Islet precursor cell (in vitro differentiated cells): ENCODE data around the gene ZNF791.
"Not testable (repeated sequence)": the region's sequence is repeated elsewhere in the genome, so short reads cannot be mapped to it uniquely, and the experiment has no call there.

Experiments
- DNase-seq: peaks from one replicate; pipeline ENCODE4 v3.0.0-alpha.2; 2018

ZNF791 gene

GRCh38 chr19:12668346-12668745, 57.6 kb downstream of the ZNF791 start:
- DNase-seq: no peak

DNA sequence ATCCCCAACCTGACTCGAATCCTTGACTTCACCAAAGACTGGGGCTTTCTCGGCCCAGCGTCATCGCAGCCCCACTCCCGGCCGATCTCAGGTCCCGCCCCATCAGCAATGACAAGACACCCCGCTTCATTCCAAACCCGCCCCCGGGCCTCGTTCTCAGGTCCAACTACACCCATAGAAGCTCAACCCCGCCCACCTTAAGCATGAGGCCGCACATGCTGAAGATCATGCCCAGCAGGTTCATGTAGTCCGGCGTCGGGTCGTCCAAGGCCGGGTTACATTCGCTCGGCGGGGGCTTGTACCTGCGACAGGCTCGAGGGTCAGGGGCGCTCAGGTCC, 58.2 kb downstream of the ZNF791 start:
- no peak for DNase-seq

DNA sequence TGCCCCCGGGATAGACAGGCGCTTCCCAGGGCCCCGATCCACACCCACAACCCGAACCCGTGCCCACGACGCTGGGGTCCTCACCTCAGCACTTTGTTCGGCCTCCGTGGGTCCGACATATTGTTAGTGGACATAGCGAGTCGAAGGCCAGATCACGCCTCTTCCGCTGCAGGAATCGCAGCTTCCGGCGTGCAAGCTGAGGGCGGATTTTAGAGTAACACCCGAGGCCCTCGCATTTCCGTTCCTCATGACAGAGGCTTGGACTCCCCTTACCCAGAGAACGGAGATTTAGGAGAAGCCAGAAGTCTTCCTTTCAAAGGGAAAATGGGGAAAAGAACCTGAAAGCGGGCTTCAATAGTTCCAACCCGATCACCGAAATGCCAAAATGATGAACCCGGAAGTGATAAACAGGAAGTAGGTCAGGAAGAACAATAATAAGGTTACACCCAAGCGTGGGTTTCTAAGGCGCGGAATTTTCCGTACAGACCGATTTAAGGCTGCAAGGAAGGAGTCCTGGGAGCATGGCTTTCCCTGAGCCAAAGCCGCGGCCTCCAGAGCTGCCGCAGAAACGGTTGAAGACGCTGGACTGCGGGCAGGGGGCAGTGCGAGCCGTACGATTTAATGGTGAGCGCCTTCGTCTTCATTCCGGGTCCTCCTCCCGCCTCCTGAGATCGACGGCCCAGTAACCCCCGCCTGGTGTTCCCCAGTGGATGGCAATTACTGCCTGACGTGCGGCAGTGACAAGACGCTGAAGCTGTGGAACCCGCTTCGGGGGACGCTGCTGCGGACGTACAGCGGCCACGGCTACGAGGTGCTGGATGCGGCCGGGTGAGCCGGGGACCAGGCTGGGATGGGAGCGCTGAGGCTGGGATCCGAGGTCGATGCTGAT, 58.8 kb downstream of the ZNF791 start:
- peak; percentile 85 for DNase-seq

GRCh38 chr19:12670159-12670928, 59.6 kb downstream of the ZNF791 start:
- DNase-seq: peak; percentile 53

DNA sequence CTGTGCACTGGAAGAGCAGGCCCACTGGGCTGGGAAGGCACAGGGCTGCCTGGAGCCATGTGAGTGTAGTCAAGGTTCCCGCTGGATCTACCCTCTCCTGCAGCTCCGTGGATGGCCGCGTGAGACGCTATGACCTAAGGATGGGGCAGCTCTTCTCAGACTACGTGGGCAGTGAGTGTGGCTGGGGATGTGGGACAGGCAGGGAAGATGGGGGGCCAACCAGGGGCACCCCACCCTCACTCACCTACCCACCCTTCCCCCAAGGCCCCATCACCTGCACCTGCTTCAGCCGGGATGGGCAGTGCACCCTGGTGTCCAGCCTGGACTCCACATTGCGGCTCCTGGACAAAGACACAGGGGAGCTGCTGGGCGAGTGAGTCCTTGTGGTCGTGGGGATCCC, 62.0 kb downstream of the ZNF791 start:
- no peak for DNase-seq

- no peak for DNase-seq
These were observed 64.7 kb downstream of the ZNF791 start for GRCh38 chr19:12675399-12675798.

DNA sequence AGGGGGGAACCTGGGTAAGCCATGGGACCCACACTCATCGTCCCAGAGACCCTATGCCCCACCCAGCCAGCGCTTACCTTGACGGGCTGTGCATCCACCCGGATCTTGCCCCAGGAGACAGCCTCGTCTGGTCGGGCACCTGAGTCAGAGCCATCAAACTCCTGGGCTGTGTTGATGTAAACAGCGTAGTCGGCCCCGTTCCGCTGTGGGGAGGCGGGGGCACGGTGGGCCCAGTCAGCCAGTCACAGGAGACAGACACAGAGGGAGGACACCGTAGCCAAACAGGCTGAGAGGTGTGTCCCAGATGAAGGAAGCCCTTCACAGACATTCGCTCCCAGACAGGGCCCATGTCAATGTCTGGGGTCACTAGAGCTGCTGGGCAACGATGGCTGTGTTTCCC, 65.2 kb downstream of the ZNF791 start:
- DNase-seq: peak; percentile 46

- peak; percentile 95 for DNase-seq
These were observed 65.7 kb downstream of the ZNF791 start for GRCh38 chr19:12676384-12676792.

DNA sequence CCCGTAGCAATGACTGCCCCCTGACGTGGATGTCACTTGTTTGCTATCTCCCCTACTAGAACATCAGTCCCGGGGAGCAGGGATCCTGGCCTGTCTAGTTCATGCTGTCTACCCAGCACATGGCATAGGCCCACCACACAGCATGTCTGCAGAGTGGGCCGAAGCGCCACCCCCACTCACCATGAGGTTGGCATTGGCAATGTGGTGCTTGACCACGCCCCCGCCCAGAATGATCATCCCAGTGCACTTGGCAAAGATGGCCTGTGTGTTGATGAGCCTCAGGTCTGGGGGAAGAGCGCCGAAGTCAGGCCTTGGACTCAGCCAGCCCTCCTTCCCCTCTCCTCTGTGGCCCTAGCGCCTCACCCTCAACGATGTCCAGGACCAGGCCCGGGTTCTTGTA, 66.2 kb downstream of the ZNF791 start:
- peak; percentile 49 for DNase-seq

DNA sequence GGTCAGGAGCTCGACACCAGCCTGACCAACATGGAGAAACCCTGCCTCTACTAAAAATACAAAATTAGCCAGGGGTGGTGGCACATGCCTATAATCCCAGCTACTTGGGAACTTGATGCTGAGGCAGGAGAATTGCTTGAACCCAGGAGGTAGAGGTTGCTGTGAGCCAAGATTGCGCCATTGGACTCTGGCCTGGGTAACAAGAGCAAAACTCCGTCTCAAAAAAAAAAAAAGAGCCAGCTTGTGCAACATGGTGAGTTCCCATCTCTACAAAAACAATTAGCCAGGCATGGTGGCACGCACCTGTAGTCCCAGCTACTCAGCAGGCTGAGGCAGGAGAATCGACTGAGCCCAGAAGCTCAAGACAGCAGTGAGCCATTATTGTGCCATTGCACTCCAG, 67.3 kb downstream of the ZNF791 start:
- not testable (repeated sequence) for DNase-seq

DNA sequence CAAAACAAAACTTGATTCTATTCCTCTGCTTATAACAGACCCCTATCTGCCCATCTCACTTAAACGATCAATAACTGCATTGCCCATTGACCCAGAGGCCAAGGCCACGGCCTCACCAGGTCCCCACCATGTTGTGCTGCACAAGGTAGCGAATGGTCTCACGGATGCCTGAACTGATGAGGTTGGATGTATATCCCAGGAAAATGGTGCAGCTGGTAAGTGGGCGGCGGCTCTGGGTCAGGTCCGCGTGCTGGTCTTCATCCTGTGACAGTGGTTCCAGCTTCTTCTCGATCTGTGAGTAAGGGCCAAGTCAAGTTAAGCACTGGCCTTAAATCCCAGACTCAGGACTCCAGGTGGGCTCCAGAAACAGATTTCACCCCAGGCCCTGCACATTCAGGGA, 69.3 kb downstream of the ZNF791 start:
- peak; percentile 47 for DNase-seq

DNA sequence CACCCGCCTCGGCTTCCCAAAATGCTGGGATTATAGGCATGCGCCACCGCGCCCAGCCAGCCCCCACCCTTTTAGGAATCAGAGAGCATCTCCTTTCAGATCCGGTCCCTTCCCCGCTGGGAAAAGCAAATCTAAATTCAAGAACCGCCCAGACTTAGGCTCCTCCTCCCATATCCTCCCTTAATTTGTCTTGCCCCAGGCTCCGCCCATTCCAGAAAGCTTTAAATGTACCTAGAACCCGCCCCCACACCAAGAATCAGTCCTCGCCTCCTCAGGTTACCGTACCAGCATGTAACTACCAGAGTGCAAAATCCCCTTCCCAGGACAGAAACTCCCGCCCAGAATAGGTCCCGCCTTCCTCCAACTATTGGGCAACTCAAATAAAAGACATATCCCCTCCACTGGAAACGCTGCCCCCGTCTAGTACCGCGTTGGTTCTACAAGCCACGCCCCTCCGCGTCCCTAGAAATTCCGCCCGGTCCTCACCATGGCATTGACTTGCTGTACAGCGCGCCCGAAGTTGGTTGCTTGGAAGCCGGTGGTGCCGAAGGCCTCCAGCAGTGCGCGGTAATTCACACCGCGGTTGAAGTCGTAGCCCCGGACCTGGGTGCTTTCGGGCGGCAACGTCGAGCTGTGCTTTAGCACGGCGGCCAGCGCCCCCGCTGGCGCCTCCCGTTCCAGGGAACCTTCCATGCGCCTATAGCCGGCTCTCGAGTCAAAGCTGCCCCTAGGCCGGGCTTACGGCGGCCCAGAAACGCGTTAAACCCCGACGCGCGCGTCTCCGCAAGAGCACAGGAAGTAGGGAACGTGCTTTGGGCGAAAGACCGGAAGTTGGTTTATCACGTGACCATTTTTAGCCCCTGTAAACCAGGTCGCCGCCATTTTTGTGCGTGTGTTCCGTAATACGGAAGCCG, 70.6 kb downstream of the ZNF791 start, which contains the start of gene DHPS:
Gene DHPS, minus strand, starts transcription at position 807 of the 914 bp plus-strand sequence. Its CDS starts 114 bp downstream, at position 693.
- DNase-seq: peak; percentile 99
